Esophagus muscularis mucosa (tissue), 4 donors: ENCODE results near the gene CYBA.

Source experiments
- CTCF ChIP-seq, 3 experiments: fragments of 200-600 bp in 2 of 3; fragments of 450-650 bp in 1 of 3; sonication (generic) in 2 of 3; IDR thresholded peaks; one replicate each; pipeline ENCODE4 v1.5.1; 2017 to 2019; ENCODE audit warnings: antibody characterized with exemption in 3 of 3, mild to moderate bottlenecking in 2 of 3, moderate library complexity in 1 of 3
- EP300 ChIP-seq: sonication (generic); formaldehyde crosslinking; IDR thresholded peaks from one replicate; pipeline ENCODE4 v1.6.1; 2017; ENCODE audit warnings: antibody characterized with exemption
- POLR2AphosphoS5 ChIP-seq, 2 donors: sonication (generic); formaldehyde crosslinking; IDR thresholded peaks; one replicate each; pipeline ENCODE4 v1.6.1; 2017; ENCODE audit warnings: antibody characterized with exemption in 2 of 2

GRCh38 chr16:88665570-88665969 is 14.7 kb upstream of the CYBA start:
- TF ChIP-seq POLR2AphosphoS5 (IDR thresholded peaks at IDR 0.05) (no peak), CTCF (IDR thresholded peaks at IDR 0.05) (no peak), EP300 (no peak)
